ENCODE results near the gene ALPP.
"Not testable (repeated sequence)": the region's sequence is repeated elsewhere in the genome, so short reads cannot be mapped to it uniquely, and the experiment has no call there.

The ALPP gene

GRCh38 chr2:232332940-232333259, 45.7 kb upstream of the ALPP start:
- Histone ChIP-seq H3K9ac (no peak overlapping the region), H4K20me1 (ENCODE audit: insufficient read depth) (no peaks in the 10 kb centered on the region), H3K4me1 (ENCODE audit: low read depth, poor library complexity, severe bottlenecking) (no peaks in the 10 kb centered on the region), H3K4me2 (no peak overlapping the region), H2AFZ (ENCODE audit: low read depth) (no peak overlapping the region), H3K79me2 (ENCODE audit: insufficient read depth, low read depth) (no peaks in the 10 kb centered on the region), H3K4me3 (IDR thresholded peaks at IDR 0.05; ENCODE audit: insufficient read depth, low read depth, low read length) (no peak overlapping the region), H3K27ac (no peak overlapping the region), H3K36me3 (ENCODE audit: insufficient read depth) (no peaks in the 10 kb centered on the region), H3K27me3 (ENCODE audit: insufficient read depth, low read depth) (no peaks in the 10 kb centered on the region)
- no peak for TF ChIP-seq CTCF (conservative IDR thresholded peaks at IDR 0.05; ENCODE audit: low read depth, low read length)

DNA sequence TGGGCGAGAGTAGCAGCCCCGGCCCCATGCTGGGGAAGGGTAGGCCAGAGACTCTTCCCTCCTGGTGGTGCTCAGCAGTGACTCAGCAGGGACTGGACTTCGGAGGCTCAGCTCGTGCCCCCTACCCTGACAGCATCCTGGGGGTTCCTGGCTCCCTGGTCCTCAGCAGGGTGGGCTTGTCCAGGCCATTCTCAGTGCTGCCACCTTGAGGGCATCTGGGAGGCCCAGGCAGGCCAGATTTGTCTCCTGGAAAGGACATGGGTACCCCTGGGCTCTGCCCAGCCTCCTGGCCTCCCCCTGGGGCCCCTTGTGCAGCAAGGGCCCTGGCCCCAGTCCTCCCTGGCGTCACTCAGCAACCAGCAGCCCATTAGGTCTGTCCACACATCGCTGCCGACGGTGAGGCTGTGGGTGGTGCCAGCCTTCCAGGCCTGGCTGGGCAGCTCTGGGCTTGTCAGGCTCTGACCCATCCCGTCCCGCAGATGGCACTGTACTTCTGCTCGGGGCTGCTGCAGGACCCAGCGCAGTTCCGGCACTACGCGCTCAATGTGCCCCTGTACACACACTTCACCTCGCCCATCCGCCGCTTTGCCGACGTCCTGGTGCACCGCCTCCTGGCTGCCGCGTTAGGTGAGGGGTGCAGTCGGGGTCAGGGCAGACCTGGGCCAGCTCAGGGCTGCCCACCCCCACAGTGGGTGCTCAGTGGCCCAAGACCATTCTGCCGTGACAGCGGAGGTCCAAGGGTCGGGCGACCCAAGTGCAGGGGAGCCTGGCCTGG, 45.0 kb upstream of the ALPP start:
- peak; percentile 58 for TF ChIP-seq CTCF (conservative IDR thresholded peaks at IDR 0.05; ENCODE audit: low read depth, low read length)
- H2AFZ ChIP-seq (ENCODE audit: low read depth), result no peak overlapping the region
- H3K79me2 ChIP-seq (ENCODE audit: insufficient read depth, low read depth), result no peaks in the 10 kb centered on the region
- H3K27ac ChIP-seq, result no peak overlapping the region
- no peak overlapping the region for H3K9ac ChIP-seq
- H3K36me3 ChIP-seq (ENCODE audit: insufficient read depth), result no peaks in the 10 kb centered on the region
- H3K4me1 ChIP-seq (ENCODE audit: low read depth, poor library complexity, severe bottlenecking), result no peaks in the 10 kb centered on the region
- no peak overlapping the region for H3K4me2 ChIP-seq
- H4K20me1 ChIP-seq (ENCODE audit: insufficient read depth), result no peaks in the 10 kb centered on the region
- H3K27me3 ChIP-seq (ENCODE audit: insufficient read depth, low read depth), result no peaks in the 10 kb centered on the region
- no peak overlapping the region for H3K4me3 ChIP-seq (IDR thresholded peaks at IDR 0.05; ENCODE audit: insufficient read depth, low read depth, low read length)

GRCh38 chr2:232334136-232334884, 44.2 kb upstream of the ALPP start:
- not testable (repeated sequence) for H3K27me3 ChIP-seq (ENCODE audit: insufficient read depth, low read depth); H3K36me3 ChIP-seq (ENCODE audit: insufficient read depth); H3K79me2 ChIP-seq (ENCODE audit: insufficient read depth, low read depth); H3K4me2 ChIP-seq; H3K4me1 ChIP-seq (ENCODE audit: low read depth, poor library complexity, severe bottlenecking); H3K9ac ChIP-seq; H4K20me1 ChIP-seq (ENCODE audit: insufficient read depth); H2AFZ ChIP-seq (ENCODE audit: low read depth); H3K4me3 ChIP-seq (IDR thresholded peaks at IDR 0.05; ENCODE audit: insufficient read depth, low read depth, low read length); H3K27ac ChIP-seq

- not testable (repeated sequence) for H3K4me2 ChIP-seq; H3K27me3 ChIP-seq (ENCODE audit: insufficient read depth, low read depth); H3K79me2 ChIP-seq (ENCODE audit: insufficient read depth, low read depth); H3K4me3 ChIP-seq (IDR thresholded peaks at IDR 0.05; ENCODE audit: insufficient read depth, low read depth, low read length); H3K4me1 ChIP-seq (ENCODE audit: low read depth, poor library complexity, severe bottlenecking); H4K20me1 ChIP-seq (ENCODE audit: insufficient read depth); H2AFZ ChIP-seq (ENCODE audit: low read depth); H3K9ac ChIP-seq; H3K36me3 ChIP-seq (ENCODE audit: insufficient read depth); H3K27ac ChIP-seq
Measured at GRCh38 chr2:232334885-232335205, 43.7 kb upstream of the ALPP start.

DNA sequence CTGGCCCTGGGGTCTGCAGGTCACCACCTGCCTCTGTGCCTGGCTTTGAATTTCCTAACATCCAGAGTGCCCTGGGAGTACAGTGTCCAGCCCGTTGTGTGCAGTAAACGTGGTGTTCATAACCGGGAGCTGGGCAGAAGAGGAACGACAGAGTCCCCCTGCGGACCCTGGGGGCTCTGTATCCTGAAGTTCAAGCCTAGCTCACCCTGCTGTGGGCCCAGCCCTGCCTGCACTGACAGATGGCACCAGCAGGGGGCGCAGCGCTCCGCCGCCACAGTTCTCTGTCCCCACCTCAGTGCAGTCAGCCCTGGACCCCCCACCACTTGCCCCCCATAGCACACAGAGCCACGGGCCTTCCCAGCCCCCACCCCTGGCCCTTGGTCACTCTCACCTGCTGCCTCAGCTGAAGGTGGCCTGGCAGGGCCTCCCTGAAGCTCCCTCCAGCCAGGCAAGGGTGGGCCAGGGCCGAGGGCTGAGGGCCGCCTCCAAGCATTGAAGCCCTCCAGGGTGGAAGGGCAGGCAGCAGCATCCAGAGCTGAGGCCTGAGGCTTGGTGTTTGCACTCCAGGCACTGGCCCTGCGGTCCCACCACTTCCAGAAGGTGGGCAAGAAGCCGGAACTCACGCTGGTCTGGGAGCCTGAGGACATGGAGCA, 43.2 kb upstream of the ALPP start:
- not testable (repeated sequence) for H2AFZ ChIP-seq (ENCODE audit: low read depth); H3K79me2 ChIP-seq (ENCODE audit: insufficient read depth, low read depth); H3K27ac ChIP-seq; H4K20me1 ChIP-seq (ENCODE audit: insufficient read depth); H3K4me3 ChIP-seq (IDR thresholded peaks at IDR 0.05; ENCODE audit: insufficient read depth, low read depth, low read length); H3K36me3 ChIP-seq (ENCODE audit: insufficient read depth); H3K9ac ChIP-seq; H3K4me2 ChIP-seq; H3K27me3 ChIP-seq (ENCODE audit: insufficient read depth, low read depth); H3K4me1 ChIP-seq (ENCODE audit: low read depth, poor library complexity, severe bottlenecking)
- peak; percentile 52 for TF ChIP-seq CTCF (conservative IDR thresholded peaks at IDR 0.05; ENCODE audit: low read depth, low read length)

All from KMS-11 (cell line).